ENCODE data around the gene EYA2. TPM values are rescaled to one million over a fixed set of nuclear protein-coding genes. Genes with fewer than 3 reads are reported as not detected.

Gene EYA2
- total and polyA plus RNA-seq, 2 of the 4 experiments (the other 2 are of a cell fraction), result 2.3 to 5.4 TPM

- in situ Hi-C loops (cut with MboI; ENCODE audit: low sequenced_read_pairs), result no loop called here
- H3K4ac ChIP-seq (ENCODE audit: low read depth, low read length), result no peak overlapping the region
- POLR2A ChIA-PET (ENCODE audit: unreplicated experiment), result no interaction called here
- no peaks in the 10 kb centered on the region for H3K27me3 ChIP-seq (ENCODE audit: control insufficient read depth, insufficient read depth, low read length)
- DNase-seq (no peak), ATAC-seq (ENCODE audit: low read depth) (no peak)
- H3K14ac ChIP-seq (replicated peaks; ENCODE audit: low read depth, low read length), result no peak overlapping the region
- no peaks in the 10 kb centered on the region; a peak in 1 of 4 replicates for H3K79me1 ChIP-seq (ENCODE audit: low read depth in 1 of 2, low read length in 2 of 2)
- H3K9me3 ChIP-seq (ENCODE audit: control insufficient read depth, insufficient read depth, low read length), result no peaks in the 10 kb centered on the region
- H2BK15ac ChIP-seq (ENCODE audit: low read depth, low read length), result no peak overlapping the region
- no CpG with 5 or more reads among the region's 1 CpG for WGBS, 2 experiments (ENCODE audit: extremely low coverage in 2 of 2, insufficient read length in 1 of 2)
- intact Hi-C loops (cut with micrococcal nuclease), result no loop called here
- H3K4me2 ChIP-seq (ENCODE audit: low read depth, low read length), result no peak overlapping the region
- H3K4me3 ChIP-seq (ENCODE audit: insufficient read depth, low read depth, low read length), result no peak overlapping the region
- no peak overlapping the region for H3K23ac ChIP-seq (ENCODE audit: low read depth, low read length)
- H3K9ac ChIP-seq (ENCODE audit: low read depth, low read length), result no peak overlapping the region
- no peak overlapping the region for H4K8ac ChIP-seq (ENCODE audit: low read depth in 2 of 2, low read length in 2 of 2)
- dilution Hi-C loops (cut with HindIII; ENCODE audit: low sequenced_read_pairs, unreplicated experiment), result no loop called here
- peaks cover 2% of the 10 kb centered on the region; the same call in 1 of the 2 replicates for H3K4me1 ChIP-seq (ENCODE audit: control insufficient read depth, insufficient read depth, low read length)
- BruUV-seq (replicated peaks), result no TSS peak
- H3K9me1 ChIP-seq (ENCODE audit: insufficient read depth, low read length), result peaks cover 4% of the 10 kb centered on the region; the same call in 1 of the 2 replicates
- no peak overlapping the region for H3K27ac ChIP-seq (ENCODE audit: insufficient read depth, low read length)
- CTCF ChIA-PET, result interaction anchor here (1.2 kb wide), 1 partner anchor 9 kb away, joined by 3 read pairs; no protein-coding TSS in a partner anchor
- H3K36me3 ChIP-seq (ENCODE audit: control insufficient read depth, insufficient read depth, low read length), result no peaks in the 10 kb centered on the region
- H2BK120ac ChIP-seq (ENCODE audit: low read depth, low read length), result no peak overlapping the region
- no peak overlapping the region for H3K18ac ChIP-seq (ENCODE audit: low read depth, low read length)
- no peak overlapping the region for H2BK20ac ChIP-seq (ENCODE audit: low read depth, low read length)
- H2AFZ ChIP-seq (replicated peaks; ENCODE audit: low read length, poor library complexity), result no peak overlapping the region
- no peak overlapping the region for H2AK5ac ChIP-seq (ENCODE audit: low read depth, low read length)
- H4K20me1 ChIP-seq (ENCODE audit: insufficient read depth, low read length), result no peaks in the 10 kb centered on the region
- no peak overlapping the region for H2AK9ac ChIP-seq (replicated peaks; ENCODE audit: low read depth, low read length, poor library complexity)
- no peak overlapping the region for H4K91ac ChIP-seq (ENCODE audit: insufficient read depth, low read depth, low read length)
- H4K5ac ChIP-seq (ENCODE audit: low read depth, low read length), result no peak overlapping the region
- no peak overlapping the region for H2BK5ac ChIP-seq (ENCODE audit: low read depth, low read length, poor library complexity, severe bottlenecking)
- no peak overlapping the region for H3K56ac ChIP-seq (ENCODE audit: extremely low read depth, insufficient read depth, low read length)
- TF ChIP-seq SMC3 (IDR thresholded peaks at IDR 0.05; ENCODE audit: low read depth, low read length), result no peak
- TF ChIP-seq NFE2L2 (IDR thresholded peaks at IDR 0.05; ENCODE audit: low read depth, low read length), result no peak
- TF ChIP-seq RAD21 (IDR thresholded peaks at IDR 0.05; ENCODE audit: low read length), result no peak
- TF ChIP-seq MXI1 (IDR thresholded peaks at IDR 0.05; ENCODE audit: borderline replicate concordance, low read depth, low read length), result no peak
These were observed 35.3 kb downstream of the EYA2 start for GRCh38 chr20:46929902-46930301.

Data from IMR-90 (cell line).